ENCODE results near the gene IER3IP1. TPM values are rescaled to one million over a fixed set of nuclear protein-coding genes. Genes with fewer than 3 reads are reported as not detected.

The IER3IP1 gene
- total RNA-seq, 2 donors from 2014 or later = 6.1 to 10.3 TPM

DNA sequence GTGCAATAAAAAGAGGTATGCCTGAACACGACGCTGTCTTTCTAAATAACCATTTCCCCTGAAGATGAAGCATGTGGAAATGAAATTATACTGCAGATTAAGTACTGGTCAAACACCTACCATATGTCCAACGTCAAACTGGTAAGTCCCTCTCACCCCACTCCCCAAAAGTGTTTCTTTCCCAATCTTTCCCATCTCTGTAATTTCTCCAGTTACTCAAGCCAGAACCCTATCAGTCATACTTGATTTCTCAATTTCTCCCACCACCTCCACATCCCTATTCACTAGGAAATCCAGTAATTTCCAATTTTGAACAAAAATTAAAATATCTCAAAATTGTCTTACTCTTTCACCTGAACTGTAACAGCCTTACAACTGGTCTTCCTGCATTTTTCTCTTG, 55.0 kb downstream of the IER3IP1 start:
- Mint-ChIP-seq H3K9me3 (no peaks in the 10 kb centered on the region), H3K4me1 (peaks cover 11% of the 10 kb centered on the region), H3K4me3 (no peak overlapping the region), H3K27me3 (ENCODE audit: insufficient read depth) (no peaks in the 10 kb centered on the region), H3K36me3 (ENCODE audit: low read depth) (peaks cover 33% of the 10 kb centered on the region), H3K27ac (no peak overlapping the region)
- Histone ChIP-seq H3K9me3 (ENCODE audit: control insufficient read depth, low read length) (no peaks in the 10 kb centered on the region), H3K27ac (ENCODE audit: low read depth, low read length) (no peak overlapping the region), H3K4me1 (ENCODE audit: control insufficient read depth, insufficient read depth, low read length) (peaks cover 1% of the 10 kb centered on the region), H3K9ac (ENCODE audit: extremely low read depth, low read length, poor library complexity, severe bottlenecking) (no peak overlapping the region), H3K36me3 (ENCODE audit: control insufficient read depth, insufficient read depth, low read length) (peaks cover 41% of the 10 kb centered on the region), H3K27me3 (ENCODE audit: control insufficient read depth, insufficient read depth, low read length, poor library complexity, severe bottlenecking) (no peaks in the 10 kb centered on the region), H3K4me3 (ENCODE audit: low read length) (no peak overlapping the region)
- 71 to 97% methylated on average over 1 to 3 of the region's 3 CpGs for WGBS, 2 experiments (ENCODE audit: insufficient coverage in 1 of 2, insufficient read length in 1 of 2)
- DNase-seq = no peak
- TF ChIP-seq, protein P1, sequence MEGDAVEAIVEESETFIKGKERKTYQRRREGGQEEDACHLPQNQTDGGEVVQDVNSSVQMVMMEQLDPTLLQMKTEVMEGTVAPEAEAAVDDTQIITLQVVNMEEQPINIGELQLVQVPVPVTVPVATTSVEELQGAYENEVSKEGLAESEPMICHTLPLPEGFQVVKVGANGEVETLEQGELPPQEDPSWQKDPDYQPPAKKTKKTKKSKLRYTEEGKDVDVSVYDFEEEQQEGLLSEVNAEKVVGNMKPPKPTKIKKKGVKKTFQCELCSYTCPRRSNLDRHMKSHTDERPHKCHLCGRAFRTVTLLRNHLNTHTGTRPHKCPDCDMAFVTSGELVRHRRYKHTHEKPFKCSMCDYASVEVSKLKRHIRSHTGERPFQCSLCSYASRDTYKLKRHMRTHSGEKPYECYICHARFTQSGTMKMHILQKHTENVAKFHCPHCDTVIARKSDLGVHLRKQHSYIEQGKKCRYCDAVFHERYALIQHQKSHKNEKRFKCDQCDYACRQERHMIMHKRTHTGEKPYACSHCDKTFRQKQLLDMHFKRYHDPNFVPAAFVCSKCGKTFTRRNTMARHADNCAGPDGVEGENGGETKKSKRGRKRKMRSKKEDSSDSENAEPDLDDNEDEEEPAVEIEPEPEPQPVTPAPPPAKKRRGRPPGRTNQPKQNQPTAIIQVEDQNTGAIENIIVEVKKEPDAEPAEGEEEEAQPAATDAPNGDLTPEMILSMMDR (conservative IDR thresholded peaks at IDR 0.05) = no peak

DNA sequence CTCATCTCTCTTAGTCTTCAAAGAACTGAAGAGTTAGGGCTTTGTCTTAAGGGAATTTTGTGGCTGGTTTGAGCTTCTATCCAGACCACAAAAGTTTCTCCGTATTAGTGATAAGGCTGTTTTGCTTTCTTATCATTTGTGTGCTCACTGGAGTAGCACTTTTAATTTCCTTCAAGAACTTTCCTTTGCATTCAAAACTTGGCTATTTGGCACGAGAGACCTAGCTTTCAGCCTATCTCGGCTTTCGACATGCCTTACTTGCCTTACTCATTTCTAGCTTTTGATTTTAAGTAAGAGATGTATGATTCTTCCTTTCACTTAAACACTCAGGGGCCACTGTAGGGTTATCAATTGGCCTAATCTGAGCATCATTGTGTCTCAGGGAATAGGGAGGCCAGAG, 55.7 kb downstream of the IER3IP1 start:
- no peak overlapping the region for H3K9ac ChIP-seq (ENCODE audit: extremely low read depth, low read length, poor library complexity, severe bottlenecking)
- no peak overlapping the region for H3K4me3 ChIP-seq (ENCODE audit: low read length)
- Mint-ChIP-seq H3K4me3 (no peak overlapping the region), H3K27ac (no peak overlapping the region), H3K9me3 (no peaks in the 10 kb centered on the region), H3K36me3 (ENCODE audit: low read depth) (peaks cover 29% of the 10 kb centered on the region), H3K27me3 (ENCODE audit: insufficient read depth) (no peaks in the 10 kb centered on the region), H3K4me1 (peaks cover 18% of the 10 kb centered on the region)
- peaks cover 35% of the 10 kb centered on the region for H3K36me3 ChIP-seq (ENCODE audit: control insufficient read depth, insufficient read depth, low read length)
- no peaks in the 10 kb centered on the region for H3K27me3 ChIP-seq (ENCODE audit: control insufficient read depth, insufficient read depth, low read length, poor library complexity, severe bottlenecking)
- 91 to 100% methylated on average over 1 to 4 of the region's 4 CpGs for WGBS, 2 experiments (ENCODE audit: insufficient coverage in 1 of 2, insufficient read length in 1 of 2)
- peaks cover 5% of the 10 kb centered on the region for H3K4me1 ChIP-seq (ENCODE audit: control insufficient read depth, insufficient read depth, low read length)
- no peaks in the 10 kb centered on the region for H3K9me3 ChIP-seq (ENCODE audit: control insufficient read depth, low read length)
- no peak for DNase-seq
- no peak overlapping the region for H3K27ac ChIP-seq (ENCODE audit: low read depth, low read length)
- TF ChIP-seq, protein P1 (conservative IDR thresholded peaks at IDR 0.05) = no peak

DNA sequence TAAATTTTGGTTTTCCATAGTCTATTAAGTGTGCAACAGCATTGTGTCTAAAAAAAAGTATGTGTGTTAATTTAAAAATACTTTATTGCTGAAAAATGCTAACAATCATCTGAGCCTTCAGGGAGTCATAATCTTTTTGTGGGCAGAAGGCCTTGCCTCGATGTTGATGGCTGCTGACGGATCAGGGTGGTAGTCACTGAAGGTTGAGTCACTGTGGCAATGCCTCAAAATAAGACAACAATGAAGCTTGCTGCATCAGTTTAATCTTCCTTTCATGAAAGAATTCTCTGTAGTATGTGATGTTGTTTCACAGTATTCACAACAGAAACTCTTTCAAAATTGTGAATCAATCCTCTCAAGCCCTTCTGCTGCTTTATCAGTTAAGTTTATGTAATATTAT, 57.2 kb downstream of the IER3IP1 start:
- Histone ChIP-seq H3K36me3 (ENCODE audit: control insufficient read depth, insufficient read depth, low read length) (peaks cover 34% of the 10 kb centered on the region), H3K27ac (ENCODE audit: low read depth, low read length) (no peak overlapping the region), H3K4me3 (ENCODE audit: low read length) (no peak overlapping the region), H3K9ac (ENCODE audit: extremely low read depth, low read length, poor library complexity, severe bottlenecking) (no peak overlapping the region), H3K27me3 (ENCODE audit: control insufficient read depth, insufficient read depth, low read length, poor library complexity, severe bottlenecking) (no peaks in the 10 kb centered on the region), H3K4me1 (ENCODE audit: control insufficient read depth, insufficient read depth, low read length) (peaks cover 5% of the 10 kb centered on the region), H3K9me3 (ENCODE audit: control insufficient read depth, low read length) (no peaks in the 10 kb centered on the region)
- Mint-ChIP-seq H3K4me1 (peaks cover 29% of the 10 kb centered on the region), H3K27me3 (ENCODE audit: insufficient read depth) (no peaks in the 10 kb centered on the region), H3K9me3 (no peaks in the 10 kb centered on the region), H3K27ac (no peak overlapping the region), H3K4me3 (no peak overlapping the region), H3K36me3 (ENCODE audit: low read depth) (peaks cover 27% of the 10 kb centered on the region)
- 86 to 95% methylated on average over 2 of the region's 2 CpGs for WGBS, 2 experiments (ENCODE audit: insufficient coverage in 1 of 2, insufficient read length in 1 of 2)
- TF ChIP-seq, protein P1 (conservative IDR thresholded peaks at IDR 0.05) = no peak
- no peak for DNase-seq

All from endodermal cell (in vitro differentiated cells).